HT-29 (cell line): ENCODE measurements around the gene ZDHHC5. TPM values are rescaled to one million over a fixed set of nuclear protein-coding genes. Genes with fewer than 3 reads are reported as not detected.
"Not testable (repeated sequence)": the region's sequence is repeated elsewhere in the genome, so short reads cannot be mapped to it uniquely, and the experiment has no call there.

Source experiments
- DNase-seq: peaks from one replicate; pipeline ENCODE4 v3.0.0-alpha.2; 2015; ENCODE audit warnings: low spot score
- total RNA-seq: library from RNA; depleted of rRNA; stranded (reverse); fragments of >200 nt; shearing (Covaris generic); gene quantifications from 2 replicates; pipeline ENCODE4 v1.2.3, GENCODE V29; 2014

Gene ZDHHC5
- total RNA-seq, 1 experiment from 2014 or later = 63.0 TPM

- peak; percentile 99 for DNase-seq
Measured at GRCh38 chr11:57667117-57667735, 688 bp upstream of the ZDHHC5 start.

DNA sequence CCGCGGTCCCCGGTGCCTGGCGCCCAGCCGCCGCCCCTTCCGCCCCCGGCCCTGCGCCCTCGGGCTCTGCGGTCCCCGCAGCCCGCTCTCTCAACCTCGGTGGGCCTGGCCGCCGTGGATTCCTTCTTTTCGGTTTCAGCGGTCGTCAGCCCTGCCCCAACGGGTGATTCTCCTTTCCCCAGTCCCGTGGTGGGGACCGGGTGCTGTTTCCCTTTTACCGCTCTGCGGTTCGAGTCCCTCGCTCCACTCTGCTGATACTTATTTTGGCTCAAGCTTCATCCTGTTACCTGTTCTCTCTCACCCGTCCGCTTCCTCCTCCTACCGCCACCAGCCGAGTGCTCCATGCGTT, 494 bp downstream of the ZDHHC5 start:
- DNase-seq = no peak

- no peak for DNase-seq
Measured at GRCh38 chr11:57674251-57674650, 6.3 kb downstream of the ZDHHC5 start.

DNA sequence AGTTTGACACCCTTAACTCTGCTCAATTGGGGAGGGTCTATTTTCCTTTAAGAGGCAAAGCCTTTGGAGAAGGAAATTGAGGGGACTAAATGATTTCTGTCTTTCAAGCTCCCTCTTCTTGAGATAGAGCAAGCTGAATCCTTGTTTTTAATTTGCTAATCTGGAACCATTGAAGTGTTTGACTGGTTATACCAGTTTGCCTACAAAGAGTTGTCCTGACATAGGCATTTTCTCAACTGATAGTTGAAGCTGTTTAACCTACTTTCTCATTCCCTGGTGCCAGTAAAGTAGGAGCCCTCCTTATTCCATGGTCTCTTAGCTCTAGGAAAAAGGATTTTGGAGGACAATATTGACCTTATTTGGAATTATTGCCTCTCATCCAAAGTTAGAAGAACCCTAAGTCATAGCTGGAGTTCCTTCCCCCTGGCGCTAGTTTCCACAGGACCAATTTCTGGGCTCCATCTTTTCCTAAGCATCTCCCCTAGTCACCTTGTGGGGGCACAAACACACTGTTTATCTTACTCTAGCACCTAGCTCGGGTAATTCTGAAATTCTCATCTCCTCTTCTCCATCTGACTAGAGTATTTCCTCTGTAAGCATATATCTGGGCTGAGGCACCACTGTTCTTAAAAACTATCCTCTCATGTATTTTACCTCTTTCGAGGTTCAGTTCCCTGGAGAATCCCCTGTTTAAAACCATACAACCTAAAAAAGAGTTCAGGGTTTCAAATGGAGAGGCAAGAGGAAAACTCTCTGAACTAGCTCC, 7.4 kb downstream of the ZDHHC5 start:
- peak; percentile 19 for DNase-seq

- no peak for DNase-seq
Measured at GRCh38 chr11:57679396-57679795, 11.5 kb downstream of the ZDHHC5 start.

DNA sequence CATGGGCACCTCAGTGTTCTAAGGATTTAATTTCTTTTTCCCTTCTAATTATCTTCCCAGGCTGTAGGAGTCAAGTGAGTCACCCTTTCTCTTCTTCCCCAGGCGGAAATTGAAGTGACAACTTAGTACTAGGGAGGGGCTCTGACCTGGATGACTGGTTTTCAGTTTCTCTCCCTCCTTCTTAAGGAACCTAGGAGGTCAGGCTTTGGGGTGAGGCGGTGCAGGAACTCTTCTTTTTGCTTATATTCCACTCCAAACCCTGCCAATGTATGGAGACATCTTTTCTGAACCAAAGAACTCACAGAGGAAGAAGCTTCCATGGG, 12.6 kb downstream of the ZDHHC5 start:
- no peak for DNase-seq

DNA sequence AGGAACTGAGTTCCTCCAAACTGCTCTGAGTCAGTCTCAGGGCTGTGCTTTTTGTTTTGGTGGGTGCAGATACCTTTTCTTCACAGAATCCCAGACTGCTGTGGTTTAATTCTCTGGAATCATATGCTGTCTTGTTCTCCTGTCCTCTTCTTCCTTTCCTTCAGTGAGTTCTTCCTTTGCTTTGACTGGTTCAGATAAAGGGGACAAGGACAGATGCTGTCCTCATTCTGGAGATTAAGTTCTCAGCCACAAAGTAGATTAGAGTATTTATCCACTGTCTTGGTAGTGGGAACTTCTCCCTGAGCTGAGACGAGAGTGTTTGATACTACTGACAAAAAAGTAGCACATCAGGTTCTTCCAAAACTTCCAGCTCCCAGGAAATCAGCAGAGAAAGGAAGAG, 13.3 kb downstream of the ZDHHC5 start:
- no peak for DNase-seq

GRCh38 chr11:57690474-57690873, 22.6 kb downstream of the ZDHHC5 start:
- not testable (repeated sequence) for DNase-seq

GRCh38 chr11:57698843-57699365, 31.0 kb downstream of the ZDHHC5 start:
- no peak for DNase-seq

GRCh38 chr11:57699813-57700212, 31.9 kb downstream of the ZDHHC5 start:
- DNase-seq = no peak

GRCh38 chr11:57700425-57700824, 32.5 kb downstream of the ZDHHC5 start:
- no peak for DNase-seq

DNA sequence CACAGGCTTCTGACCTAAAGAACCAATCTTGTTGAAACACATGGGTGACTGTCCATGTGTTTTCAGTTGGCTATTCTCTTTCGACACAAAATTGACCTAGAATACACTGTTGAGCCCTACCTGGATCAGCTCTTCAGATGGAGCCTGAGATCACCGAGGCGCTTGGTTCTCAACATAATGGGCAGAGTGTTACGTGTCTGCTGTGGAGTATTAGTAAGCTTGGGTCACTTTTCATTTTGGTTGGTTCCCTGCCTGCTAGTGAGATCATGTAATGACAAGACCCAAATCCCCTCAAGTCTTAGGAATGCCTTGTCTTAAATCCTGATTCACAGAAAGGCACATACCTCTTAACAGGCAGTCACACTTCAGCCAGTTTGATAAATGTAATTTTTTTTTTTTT, 35.4 kb downstream of the ZDHHC5 start:
- DNase-seq = no peak

GRCh38 chr11:57704932-57705331, 37.0 kb downstream of the ZDHHC5 start:
- DNase-seq = no peak

DNA sequence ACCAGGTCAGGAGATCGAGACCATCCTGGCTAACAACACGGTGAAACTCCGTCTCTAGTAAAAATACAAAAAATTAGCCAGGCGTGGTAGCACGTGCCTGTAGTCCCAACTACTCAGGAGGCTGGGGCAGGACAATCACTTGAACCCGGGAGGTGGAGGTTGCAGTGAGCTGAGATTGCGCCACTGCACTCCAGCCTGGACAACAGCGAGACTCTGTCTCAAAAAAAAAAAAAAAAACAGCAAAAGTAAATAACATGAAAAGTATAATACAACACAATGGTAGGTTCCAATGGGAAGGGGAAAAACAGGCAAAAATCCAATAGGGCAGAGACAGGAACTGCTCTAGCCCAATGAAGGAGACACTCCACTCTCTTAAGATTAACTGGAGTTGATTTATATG, 37.5 kb downstream of the ZDHHC5 start:
- DNase-seq = not testable (repeated sequence)

GRCh38 chr11:57709802-57710367, 42.0 kb downstream of the ZDHHC5 start:
- DNase-seq = no peak

DNA sequence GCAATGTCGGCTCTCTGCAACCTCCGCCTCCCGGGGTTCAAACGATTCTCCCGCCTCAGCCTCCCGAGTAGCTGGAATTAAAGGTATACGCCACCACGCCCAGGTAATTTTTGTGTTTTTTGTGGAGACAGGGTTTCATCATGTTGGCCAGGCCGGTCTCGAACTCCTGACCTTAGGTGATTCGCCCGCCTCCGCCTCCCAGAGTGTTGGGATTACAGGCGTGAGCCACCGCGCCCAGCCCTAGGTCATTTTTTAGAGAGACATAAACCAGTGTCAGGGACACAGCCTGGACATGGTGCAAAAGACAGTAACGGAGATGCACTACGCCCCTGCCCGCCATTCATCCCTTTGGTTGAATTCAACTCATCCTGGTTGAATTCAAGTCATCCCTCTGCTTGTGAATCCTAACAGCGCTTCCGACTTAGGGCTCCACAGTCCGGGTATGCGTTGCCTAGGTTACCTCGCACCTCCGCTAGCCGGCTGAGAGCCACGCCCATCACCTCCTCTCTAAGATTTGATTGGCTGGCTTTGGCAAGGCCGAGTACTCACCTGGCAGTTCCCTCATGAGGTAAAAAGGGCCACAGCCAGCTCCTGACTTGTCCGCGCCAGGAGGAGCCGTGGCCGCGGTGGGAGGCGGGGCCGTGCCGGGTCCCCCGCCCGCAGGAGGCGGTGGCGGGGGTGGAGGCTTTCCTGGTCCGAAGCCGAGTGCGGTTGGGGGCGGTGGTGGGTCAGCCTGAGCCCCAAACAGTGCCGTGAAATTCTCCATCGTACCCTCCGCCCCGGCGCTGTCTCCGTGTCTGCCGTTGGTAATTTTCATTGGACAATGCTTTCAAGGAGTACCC, 43.7 kb downstream of the ZDHHC5 start, which contains the start of gene MED19:
MED19 (minus strand) TSS at position 802 of the 842 bp plus-strand sequence; CDS start at position 766, 36 bp downstream.
- DNase-seq = peak; percentile 97

DNA sequence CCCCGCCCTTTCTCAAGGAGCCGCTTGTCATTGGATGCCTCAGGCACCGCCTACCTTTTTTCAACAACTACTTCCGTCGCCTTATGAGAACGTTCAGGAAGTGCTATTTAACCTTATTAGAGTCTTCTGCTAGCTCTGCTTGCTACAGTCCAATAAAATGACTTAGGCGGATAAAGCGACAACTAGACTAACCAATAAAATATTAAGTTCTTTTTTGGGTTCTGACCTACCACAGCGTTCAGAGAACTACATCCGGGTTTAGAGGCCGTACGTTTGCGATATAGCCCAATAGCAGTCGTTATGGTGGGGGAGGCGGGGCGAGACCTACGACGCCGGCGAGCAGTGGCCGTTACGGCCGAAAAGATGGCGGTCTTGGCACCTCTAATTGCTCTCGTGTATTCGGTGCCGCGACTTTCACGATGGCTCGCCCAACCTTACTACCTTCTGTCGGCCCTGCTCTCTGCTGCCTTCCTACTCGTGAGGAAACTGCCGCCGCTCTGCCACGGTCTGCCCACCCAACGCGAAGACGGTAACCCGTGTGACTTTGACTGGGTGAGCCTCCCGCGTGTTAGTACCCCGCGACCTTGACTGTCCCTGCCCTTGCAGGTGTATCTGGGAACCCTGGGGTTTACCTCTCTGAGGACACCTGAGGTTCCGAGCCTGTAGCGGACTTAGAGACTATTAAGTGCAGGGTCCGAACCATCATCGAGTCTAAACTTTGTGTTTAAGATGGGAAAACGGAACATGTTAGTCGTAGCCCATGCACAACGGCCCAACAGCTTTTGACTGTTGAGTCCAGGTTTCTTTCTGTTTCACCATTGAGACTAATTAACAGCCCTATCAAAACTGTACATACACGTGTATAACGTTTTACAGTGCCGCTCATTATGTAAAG, 44.6 kb downstream of the ZDHHC5 start, which contains the start of gene TMX2:
TMX2 (plus strand) TSS at position 338 of the 895 bp plus-strand sequence; CDS start at position 364, 26 bp downstream.
- DNase-seq = peak; percentile 99

- no peak for DNase-seq
Measured at GRCh38 chr11:57713835-57714234, 45.9 kb downstream of the ZDHHC5 start.

- not testable (repeated sequence) for DNase-seq
Measured at GRCh38 chr11:57716726-57717125, 48.8 kb downstream of the ZDHHC5 start.

- DNase-seq = no peak
Measured at GRCh38 chr11:57727185-57727584, 59.3 kb downstream of the ZDHHC5 start.

DNA sequence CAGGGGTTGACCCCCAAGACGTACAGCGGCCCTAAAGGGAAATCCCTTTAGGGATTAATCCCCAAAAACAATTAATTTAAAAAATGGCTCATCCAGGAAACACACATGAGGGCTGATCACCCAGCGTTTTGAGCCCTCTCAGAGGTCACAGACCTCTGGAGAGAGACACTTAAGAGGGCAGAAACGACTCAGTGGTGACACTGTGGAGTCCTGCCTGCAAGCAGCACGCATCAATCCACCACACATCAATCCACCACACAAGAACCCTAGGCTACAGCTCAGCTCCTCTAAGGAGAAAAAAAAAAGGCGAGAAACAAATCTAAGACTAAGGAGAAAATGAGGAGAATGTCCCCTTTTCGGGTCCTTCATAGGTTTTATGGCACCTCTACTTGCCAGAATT, 60.9 kb downstream of the ZDHHC5 start:
- DNase-seq = no peak
